ENCODE results near the gene KIF19.
A peak's percentile ranks its signal among the peaks of the same experiment; 100 is the strongest.
"Not testable (repeated sequence)": the region's sequence is repeated elsewhere in the genome, so short reads cannot be mapped to it uniquely, and the experiment has no call there.

The KIF19 gene

GRCh38 chr17:74325743-74326379, at the start of gene KIF19:
TSS of gene KIF19 (plus strand) at chr17:74326226. CDS start at chr17:74326350, 124 bp downstream.
- DNase-seq: no peak

DNA sequence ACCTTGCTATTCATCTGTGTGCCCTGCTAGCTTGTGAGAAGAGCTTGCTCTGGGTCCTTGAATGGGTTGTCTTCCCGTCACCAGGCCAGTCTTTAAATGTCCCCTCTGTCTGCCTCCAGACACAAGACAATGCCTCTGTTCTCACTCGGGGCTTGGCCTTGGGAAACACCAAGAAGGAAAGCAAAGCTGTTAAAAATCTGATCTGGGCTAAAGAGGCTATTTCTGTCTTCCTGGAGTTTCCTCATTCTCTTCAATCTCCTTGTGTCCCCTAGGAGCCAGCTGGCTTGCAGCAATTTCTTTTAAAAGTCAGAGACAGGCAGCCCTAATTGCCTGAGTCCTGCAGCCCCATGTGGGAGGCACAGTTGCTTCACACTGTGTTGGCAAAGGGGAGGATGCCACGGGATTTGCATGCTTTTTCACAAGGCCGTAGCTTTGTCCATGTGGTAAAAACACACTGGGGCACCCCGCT, 49.5 kb upstream of the KIF19 start:
- DNase-seq: no peak

DNA sequence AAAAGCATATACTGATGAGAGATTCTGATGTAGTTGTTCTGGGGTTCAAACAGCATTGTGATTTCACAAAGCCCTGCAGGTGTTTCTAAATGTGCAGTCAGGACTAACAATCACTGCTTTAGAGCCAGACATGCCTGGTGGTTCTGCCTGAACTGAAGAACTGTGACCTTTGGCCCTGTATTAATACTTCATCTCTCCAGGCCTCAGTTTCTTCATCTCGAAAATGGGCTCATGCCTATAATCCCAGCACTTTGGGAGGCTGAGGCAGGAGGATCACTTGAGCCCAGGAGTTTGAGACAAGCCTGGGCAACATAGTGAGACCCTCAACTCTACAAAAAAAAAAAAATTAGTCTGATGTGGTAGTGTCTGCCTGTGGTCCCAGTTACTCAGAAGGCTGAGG, 48.1 kb upstream of the KIF19 start:
- no peak for DNase-seq

DNA sequence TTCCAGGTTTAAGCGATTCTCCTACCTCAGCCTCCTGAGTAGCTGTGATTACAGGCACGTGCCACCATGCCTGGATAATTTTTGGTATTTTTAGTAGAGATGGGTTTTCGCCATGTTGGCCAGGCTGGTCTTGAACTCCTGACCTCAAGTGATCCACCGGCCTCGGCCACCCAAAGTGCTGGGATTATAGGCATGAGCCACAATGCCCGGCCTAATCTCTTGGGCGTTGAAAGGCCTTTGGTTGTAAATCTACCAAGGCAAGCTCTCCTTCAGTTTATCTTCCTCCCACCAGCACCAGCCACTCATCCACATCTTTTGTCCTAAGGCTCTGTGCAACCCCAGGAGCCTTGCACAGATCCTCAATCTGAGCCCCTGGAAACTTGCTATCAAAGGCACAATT, 46.4 kb upstream of the KIF19 start:
- not testable (repeated sequence) for DNase-seq

DNA sequence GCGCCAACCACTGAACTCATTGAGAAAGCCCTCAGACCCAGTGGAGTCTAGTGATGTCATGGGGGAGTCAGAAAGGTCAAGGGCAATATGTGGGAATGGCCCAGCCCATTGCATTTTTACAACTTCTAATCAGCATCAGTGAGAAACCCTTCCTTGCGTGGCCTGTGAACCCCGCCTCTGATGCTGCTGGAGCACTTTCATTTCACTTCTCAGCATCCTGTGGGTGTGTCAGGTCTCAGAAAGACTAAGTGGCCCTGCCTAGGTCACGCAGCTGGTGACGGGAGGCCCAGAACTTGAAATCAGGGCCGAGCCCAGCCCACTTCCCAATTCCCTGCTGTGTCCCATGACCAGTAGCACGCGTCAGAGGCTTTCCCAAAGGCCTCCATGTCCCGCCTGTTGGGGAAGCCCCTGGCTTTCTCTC, 45.9 kb upstream of the KIF19 start:
- DNase-seq: no peak

GRCh38 chr17:74281799-74282198, 44.2 kb upstream of the KIF19 start:
- DNase-seq: no peak

DNA sequence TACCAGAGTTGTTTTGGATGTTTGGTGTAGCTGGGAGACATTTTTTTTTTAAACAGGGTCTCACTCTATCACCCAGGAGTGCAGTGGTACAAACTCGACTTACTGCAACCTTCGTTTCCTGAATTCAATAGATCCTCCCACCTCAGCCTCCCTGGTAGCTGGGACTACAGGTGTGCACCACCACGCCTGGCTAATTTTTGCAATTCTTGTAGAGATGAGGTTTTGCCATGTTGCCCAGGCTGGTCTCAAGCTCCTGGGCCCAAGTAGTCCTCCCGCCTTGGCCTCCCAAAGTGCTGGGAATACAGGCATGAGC, 43.8 kb upstream of the KIF19 start:
- DNase-seq: not testable (repeated sequence)

DNA sequence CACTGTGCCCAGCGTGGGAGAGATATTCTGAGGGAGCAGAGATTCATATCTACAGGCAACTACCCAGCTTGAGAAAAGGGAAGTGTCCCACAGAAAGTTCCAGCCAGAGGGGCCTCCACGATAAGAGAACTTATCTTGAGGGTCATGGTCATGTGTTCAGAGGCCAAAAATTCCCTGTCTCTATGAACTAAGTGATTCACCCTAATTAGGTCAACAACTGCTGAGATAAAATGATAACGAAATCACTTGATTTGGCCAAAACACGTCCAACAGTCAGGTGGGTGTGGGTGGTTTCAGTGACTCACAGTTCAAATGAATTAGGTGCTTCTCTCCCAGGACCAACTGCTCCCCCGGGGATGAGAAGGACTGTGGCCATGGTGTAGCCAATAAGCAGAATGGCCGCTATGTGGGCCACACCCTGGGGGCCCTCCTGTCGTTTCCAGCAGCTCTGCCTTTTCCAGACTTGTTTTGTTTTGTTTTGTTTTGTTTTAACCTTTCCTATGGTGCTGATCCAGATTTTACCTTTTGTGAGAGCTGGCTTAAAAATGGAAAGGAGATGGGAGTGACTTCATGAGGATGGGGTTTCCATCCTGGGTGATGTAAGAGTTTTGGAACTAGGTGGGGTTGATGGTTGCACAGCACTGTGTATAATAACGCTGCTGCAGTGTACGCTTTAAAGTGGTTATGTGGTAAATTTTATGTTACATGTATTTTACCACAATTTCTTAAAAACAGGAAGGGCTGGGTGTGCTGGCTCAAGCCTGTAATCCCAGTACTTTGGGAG, 43.2 kb upstream of the KIF19 start:
- no peak for DNase-seq

DNA sequence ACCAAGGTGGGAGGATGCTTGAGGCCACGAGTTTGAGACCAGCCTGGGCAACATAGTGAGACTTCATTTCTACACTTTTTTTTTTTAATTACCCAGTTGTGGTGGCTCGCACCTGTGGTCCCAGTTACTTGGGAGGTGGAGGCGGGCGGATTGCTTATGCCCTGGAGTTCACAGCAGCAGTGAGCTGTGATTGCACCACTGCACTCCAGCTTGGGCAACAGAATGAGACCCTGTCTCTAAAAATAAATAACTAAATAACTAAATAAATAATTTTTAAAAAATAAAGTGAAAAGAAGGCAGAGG, 42.7 kb upstream of the KIF19 start:
- DNase-seq: no peak

GRCh38 chr17:74287031-74287602, 38.9 kb upstream of the KIF19 start:
- no peak for DNase-seq

DNA sequence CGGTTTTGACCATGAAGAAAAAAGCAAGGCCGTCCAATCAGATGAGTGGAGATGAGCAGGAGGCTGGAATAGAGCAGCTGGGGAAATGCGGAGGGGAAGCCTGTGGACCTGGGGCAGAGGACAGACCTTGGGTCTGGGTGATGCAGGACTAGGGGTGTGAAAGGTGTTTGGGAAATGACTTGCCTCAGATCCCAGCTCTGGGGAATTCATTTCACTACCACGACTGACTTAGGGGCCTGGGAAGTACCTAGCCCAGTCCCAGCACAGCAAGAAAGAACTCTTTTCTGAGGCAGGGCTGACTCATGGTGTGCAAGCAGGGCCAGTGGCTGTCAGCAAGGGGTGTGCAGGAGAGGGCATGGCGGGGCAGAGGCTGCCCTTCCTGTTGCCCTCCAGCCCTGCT, 37.2 kb upstream of the KIF19 start:
- no peak for DNase-seq

- DNase-seq: no peak
Measured at GRCh38 chr17:74289688-74290087, 36.3 kb upstream of the KIF19 start.

DNA sequence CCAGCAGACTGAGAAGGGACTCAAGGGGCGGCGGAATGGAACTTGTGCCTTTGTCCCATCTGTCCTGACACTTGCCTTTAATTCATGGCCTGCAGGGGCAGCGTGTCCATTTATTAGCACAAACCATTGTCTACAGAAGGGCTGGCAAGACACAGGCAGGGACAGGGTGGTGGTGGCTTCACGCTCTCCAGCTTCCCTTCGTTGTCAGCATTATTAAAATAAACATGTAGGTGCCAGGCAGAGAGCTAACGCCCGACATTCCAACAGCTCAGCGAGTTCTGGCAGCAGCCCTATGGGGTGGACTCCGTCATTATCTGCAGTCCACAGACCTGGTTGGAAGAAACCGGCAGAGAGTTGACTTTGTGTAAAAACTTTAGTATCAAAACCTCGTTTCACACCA, 35.7 kb upstream of the KIF19 start:
- DNase-seq: no peak

GRCh38 chr17:74292495-74292894, 33.5 kb upstream of the KIF19 start:
- DNase-seq: no peak

GRCh38 chr17:74295625-74296547, 30.1 kb upstream of the KIF19 start:
- DNase-seq: no peak

- no peak for DNase-seq
Measured at GRCh38 chr17:74296548-74296936, 29.5 kb upstream of the KIF19 start.

GRCh38 chr17:74297941-74298340, 28.1 kb upstream of the KIF19 start:
- DNase-seq: no peak

GRCh38 chr17:74298778-74299177, 27.2 kb upstream of the KIF19 start:
- DNase-seq: no peak

DNA sequence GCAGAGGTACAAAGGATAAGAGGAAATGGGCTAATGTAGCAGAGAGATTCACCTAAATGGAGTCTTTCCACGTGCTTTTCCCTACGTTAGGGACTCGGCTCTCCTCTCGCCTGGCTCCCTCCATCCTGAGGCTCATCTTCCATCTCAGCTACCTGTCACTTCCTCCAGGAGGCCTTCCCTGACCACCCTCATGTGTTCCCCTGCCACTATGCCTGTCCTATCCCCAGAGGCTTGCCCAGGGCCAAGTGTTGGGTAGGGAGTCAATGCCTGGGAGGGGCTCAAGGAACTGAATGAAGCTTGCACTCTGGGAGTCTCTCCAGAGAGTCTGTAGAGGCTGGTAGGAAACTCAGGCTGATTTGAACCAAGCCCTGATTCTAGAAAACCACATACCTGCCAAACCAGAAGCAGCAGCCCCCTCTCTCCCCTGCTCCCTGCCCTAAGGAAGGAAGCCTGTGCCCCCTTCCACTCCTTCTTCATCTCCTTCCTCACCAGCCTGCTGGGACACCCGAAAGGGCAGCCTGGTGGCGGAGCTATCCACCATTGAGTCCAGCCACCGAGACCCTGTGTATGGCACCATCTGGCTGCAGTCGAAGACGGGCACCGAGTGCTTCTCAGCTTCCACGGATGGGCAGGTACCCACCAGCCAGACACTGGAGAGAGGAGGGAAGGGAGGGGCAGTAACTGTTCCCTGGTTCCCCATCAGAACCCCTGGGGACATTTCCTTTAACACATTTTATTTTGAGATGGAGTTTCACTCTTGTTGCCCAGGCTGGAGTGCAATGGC, 26.6 kb upstream of the KIF19 start:
- DNase-seq: no peak

- DNase-seq: peak; percentile 13
Measured at GRCh38 chr17:74303305-74303704, 22.7 kb upstream of the KIF19 start.

GRCh38 chr17:74304184-74304583, 21.8 kb upstream of the KIF19 start:
- DNase-seq: no peak

DNA sequence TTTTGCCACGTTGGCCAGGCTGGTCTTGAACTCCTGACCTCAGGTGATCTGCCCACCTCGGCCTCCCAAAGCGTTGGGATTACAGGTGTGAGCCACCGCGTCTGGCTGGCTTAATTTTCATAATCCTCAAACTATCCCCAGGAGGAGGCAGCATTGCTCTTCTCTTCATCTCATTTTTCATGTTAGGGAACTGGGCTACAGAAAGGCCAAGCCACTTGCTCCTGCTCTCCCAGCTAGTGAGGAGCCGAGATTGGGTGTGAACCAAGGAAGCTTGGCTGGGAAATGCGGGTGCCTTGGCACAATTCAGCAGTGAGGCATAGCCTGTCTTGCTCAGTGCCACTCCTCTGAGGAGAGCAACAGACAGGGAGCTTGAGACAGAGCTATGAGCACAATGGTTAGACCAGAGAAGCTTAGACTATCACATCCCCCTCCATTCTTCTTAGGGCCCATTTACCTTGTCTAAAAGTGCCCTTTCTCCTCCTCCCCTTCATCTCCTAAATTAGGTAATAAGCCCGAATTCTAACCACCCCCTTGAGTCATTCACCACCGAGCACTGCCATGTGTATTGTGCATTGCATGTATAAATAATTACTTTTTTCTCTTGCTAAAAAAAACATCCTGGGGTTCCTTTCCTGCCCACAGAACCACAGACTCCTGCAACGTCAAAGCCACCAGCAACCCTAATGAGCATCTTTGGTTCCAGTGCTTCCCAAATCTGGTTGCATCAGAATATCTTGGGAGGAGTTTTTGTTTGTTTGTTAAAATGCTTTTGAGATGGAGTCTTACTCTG, 20.0 kb upstream of the KIF19 start:
- peak; percentile 3 for DNase-seq

Measured in DMS79 treated with DMSO at 0.1 percent for 48 hours (cell line).